ENCODE measurements around the gene PITPNM3.
"Not testable (repeated sequence)": the region's sequence is repeated elsewhere in the genome, so short reads cannot be mapped to it uniquely, and the experiment has no call there.

Gene PITPNM3

DNA sequence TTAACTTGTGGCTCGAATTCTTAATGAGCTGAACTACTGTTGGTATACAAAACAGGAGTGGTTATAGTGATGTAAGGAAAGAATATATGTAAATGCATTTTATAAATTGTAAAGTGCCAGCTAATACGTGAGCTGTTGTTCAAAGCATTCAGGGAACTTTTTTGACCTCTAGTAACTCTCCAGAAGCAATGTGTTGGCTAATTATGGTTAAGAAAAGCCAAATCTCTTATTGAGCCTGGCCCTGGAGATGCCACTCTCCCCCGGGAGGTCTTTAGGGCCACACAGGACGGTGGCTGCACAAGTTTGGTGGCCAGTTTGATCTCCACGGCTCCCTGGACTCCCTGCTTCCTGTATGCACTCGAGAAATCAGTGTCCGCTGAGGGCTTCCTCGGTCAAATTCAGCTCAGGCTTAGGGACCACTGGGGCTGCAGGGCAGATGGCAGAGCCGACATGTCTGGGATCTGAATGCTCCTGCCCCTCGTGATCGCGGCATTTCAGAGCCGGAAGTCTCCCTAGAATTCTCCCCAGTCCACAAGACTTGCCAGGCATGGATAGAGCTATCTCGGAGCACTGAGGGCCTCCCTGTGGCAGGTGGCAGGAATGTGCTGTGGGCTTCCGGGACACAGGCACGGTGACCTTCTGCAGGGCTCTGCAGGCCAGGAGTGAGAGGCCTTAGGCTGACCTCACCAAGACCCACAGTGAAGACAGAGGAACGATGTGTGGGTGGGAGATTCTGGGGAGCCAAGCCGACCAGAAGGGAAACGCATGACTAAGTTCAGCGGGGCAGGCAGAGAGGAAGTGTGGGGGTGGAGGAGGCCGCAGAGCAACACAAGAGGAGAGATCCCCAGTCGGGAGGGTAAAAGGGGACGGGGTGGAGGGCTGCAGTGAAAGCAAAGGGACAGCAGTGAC lies 18.6 kb upstream of the PITPNM3 start:
- no peak for DNase-seq (ENCODE audit: low read depth in 2 of 2)

DNA sequence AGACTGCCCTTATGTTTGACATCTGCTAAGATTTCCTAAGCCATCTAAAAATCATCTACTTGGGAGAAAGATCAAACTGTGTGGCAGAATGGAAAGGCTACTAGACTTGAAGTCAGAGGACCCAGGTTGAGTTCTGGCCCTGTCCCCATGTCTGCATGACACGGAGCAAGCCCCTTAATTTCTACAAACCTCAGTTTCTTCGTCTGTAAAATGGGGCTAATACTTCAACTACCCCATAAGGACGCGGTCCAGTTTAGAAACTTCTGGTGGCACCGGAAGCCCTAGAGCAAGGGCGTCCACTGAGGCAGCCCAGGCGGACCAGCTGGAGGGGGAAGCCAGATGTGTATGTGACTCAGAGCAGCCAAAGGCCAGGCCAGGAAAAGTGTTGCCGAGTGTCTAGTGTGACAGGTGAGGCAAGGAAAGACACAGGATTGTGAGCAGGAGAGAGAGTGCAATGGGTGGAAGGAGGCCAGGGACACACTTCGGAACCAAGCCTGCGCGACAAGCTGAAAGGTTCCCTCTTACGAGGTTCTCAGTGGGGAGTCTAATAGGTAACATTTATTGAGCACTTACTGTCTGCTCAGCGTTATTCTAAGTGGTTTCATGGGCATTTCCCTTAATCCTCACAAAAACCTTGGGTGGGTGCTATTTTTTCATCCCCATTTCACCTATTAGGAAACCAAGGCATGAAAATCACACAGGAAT lies 17.8 kb upstream of the PITPNM3 start:
- no peak for DNase-seq (ENCODE audit: low read depth in 2 of 2)

DNA sequence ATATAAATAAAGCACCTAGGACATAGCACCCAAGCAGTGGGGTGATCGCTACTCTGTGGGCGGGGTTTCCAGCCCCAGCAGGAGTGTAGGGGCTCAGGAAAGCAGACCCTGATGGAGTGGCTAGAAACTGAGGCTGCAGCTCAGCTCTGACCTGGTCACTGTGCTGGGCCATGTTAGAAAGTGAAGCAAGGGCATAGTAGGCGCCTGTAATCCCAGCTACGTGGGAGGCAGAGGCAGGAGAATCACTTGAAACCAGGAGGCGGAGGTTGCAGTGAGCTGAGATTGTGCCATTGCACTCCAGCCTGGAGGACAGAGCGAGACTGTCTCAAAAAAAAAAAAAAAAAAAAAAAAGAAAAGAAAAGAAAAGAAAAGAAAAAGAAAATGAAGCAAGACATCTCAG lies 17.1 kb upstream of the PITPNM3 start:
- DNase-seq (ENCODE audit: low read depth in 2 of 2) = not testable (repeated sequence)

DNA sequence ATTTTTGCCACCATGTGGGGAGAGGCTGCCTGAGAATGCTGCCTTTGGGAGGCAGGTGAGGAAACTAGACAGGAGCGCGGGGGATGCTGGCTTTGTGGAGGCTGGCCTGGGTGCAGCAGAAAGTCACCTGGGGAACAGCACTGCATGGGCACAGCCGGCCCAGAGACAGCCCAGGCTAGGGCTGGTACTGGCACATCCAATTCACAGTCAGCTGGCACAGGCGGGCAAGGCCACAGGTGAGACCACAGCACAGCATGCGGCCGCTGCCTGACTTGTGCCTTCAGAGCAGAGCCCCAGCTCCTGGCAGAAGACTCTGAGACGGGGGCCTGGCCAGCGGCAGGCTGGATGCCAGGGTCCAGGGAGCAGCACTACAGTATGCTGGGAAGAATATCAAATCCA lies 16.6 kb upstream of the PITPNM3 start:
- DNase-seq (ENCODE audit: low read depth in 2 of 2) = no peak

DNA sequence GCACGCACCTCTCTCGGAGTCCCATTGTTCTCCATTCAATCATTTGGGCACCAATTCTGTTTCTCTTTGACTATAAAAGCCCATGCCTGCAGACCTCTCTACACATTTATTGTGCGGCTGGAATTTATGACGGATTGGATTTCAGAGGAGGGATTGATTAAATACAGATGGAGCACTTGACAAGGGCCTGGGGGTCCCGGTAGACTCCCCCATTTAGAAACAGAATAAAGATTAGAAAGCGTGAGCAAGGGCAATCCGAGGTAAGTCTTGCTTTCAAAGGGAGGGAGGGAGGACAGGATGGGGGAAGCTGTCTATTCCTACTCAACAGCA lies 15.1 kb upstream of the PITPNM3 start:
- DNase-seq (ENCODE audit: low read depth in 2 of 2) = no peak

DNA sequence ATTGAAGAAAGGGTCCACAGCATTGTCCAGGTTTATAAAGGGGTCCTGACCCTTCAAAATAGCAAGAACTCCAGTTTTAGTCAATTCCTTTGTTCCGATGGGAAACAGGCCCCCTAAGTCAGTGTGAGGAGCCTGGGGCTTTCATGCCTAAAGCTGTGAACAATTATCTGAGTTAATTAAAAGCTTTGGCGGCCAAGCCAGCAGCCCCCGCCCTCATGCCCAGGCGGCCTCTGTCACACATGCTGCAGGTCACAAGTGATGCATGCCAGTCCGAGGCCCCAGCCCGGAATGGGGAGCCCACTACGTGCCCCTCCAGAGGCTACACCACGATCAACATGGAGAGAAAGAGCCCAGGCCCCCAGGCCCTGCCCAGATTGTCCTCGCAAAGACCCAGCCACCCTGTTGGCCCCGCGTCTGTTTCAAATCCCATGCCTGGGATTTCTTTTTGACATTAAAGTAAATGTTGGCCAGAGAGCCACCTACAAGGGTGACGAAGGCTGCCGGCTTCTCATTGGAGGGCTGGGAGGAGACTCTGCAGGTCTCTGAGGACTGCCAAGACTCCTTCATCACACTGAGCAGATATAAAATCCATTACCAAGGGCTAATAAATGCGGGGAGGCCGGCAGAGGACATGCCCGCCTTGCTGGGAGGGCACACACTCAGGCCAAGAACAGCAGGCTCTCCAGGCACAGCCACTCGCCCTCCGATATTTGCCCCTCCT lies 14.5 kb upstream of the PITPNM3 start:
- DNase-seq (ENCODE audit: low read depth in 2 of 2) = no peak

DNA sequence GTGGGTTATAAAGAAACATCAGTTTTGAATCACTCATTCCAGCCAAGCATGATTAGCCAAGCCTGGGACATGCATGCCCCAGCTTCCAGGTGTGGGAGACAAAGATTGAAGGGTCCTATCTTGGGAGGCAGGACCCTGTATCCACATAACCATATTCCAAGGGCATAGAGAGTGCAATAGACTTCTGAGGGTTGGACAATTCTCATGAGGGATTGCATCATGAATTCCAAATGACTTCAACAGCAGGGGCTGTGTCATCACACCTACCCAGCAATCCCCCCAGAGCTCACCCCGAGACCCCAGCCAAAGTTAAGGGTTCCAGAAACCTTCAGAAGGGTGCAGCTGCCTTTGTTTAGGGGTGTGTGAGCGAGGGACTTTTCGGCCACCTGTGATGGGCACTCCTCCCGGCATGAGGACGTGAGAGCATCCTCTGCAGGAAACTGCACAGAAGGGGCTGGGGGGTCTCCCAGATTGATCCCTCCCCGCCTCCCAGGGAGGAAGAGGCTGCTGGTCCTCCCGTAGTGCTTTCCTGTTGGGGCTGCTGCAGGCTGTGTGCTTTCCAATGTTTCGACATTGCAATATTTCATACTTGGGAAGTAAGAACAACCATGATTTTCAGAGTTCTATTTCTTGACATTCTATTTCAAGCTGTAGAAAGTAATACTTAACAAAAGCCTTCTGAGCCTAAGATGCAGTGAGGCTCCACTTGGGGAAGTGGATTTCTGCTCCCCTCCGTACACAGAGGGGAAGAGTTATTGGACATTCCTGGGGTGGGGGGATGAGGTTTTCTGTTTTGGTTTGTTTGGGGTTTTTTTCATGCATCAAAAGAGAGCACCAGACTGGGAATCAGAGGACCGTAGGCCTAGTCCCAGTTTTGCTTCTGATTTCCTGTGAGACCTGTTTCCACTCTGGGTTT lies 13.3 kb upstream of the PITPNM3 start:
- no peak for DNase-seq (ENCODE audit: low read depth in 2 of 2)

DNA sequence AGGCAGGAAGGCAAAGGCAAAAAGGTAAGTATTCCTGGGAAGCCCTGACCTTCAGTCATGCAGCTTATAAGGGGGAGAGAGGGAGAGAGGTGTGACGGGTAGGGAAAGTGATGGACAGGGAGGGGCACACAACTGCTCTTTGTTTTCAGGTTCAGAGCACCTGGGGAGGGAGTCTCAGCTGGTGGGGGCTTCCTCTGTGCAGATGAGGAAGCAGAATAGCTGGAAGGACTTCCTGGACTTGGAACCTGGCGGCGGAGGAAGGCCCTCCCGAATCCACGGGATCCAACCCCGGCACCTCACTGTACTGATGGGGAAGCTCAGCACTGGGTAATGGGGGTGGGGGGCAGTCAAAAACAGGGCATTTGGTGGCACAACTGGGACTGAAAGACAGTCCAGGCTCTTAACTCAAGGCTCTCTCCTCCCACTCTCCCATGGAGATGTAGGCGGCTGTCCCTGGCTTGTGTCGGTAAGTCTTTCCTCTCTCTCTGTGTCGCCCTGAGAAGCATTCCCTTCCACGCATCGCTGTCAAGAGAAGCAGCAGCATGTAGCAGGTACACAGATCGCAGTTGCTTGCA lies 11.9 kb upstream of the PITPNM3 start:
- DNase-seq (ENCODE audit: low read depth in 2 of 2) = no peak

DNA sequence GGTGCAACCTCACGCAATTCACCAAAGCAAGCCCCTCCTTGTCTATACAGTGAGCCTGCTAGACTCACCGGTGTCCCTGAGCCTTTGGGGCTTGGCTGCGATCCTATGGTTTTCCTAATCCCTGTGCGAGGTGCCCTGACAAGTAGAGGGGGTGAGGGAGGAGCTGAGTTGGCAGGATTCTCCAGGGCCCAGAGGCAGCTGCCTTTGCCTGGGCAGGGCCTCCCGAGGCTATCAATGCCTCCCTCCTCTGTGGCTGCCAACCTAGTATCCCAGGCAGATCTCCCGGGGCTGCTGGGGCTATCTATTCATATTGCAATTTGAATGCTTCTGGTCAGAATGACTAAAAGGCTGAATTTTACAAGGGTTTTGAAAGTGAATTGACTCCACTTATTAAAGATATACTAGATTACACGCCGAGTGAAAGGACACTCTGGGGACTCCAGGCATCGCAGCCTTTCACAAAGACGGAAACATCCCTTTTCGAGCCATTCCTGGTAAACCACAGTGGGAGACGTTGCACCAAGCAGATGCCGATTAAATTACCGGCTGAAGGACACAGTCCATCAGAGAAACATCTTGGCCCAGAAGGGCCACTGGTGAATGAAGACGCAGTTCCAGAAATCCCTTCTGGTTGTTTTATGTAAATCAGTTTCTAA lies 11.3 kb upstream of the PITPNM3 start:
- DNase-seq (ENCODE audit: low read depth in 2 of 2) = no peak

DNA sequence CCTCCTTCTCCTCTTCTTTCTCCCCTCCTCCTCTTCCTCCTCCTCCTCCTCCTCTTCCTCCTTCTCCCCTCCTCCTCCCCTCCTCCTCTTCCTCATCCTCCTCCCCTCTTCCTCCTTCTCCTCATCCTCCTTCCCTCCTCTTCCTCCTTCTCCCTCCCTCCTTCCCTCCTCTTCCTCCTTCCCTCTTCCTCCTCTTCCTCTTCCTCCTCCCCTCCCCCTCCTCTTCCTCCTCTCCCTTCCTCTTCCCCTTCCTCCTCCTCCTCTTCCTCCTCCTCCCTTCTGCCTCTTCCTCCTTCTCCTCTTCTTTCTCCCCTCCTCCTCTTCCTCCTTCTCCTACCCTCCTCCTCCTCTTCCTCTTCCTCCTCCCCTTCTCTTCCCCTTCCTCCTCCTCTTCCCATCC lies 5.1 kb upstream of the PITPNM3 start:
- no peak for DNase-seq (ENCODE audit: low read depth in 2 of 2)

DNA sequence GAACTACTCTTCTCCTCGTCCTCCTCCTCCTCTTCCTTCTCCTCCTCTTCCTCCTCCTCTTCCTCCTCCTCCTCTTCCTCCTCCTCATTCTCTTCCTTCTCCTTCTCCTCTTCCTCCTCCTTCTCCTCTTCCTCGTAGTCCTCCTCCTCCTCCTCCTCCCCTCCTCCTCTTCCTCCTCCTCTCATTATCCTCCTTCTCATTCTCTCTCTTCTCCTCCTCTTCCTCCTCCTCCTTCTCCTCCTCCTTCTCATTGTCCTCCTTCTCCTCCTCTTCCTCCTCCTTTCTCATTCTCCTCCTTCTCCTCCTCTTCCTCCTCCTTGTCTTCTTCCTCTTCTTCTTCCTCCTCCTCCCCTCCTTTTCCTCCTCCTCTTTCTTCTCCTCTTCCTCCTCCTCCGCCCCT lies 4.1 kb upstream of the PITPNM3 start:
- no peak for DNase-seq (ENCODE audit: low read depth in 2 of 2)

DNA sequence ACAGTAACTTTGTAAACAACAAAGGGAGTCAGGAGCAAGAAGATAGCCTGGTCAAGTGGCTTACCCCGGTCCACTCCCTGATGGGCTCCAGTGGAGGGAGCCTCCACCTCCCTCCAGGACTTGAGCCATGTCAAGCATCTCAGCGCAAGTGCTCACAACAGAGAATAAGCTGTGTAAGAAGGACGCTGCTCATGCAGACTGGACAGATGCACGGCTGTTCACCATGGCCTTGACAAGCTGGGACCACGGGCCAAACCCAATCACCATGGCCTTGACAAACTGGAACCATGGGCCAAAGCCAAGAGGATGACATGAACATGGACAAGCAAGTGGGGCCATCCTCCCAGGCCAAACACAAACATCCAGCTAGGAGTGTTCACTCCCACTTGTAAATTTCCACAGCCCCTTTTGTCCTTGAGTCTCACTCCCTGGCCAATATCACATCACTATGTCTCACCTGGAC lies 3.4 kb upstream of the PITPNM3 start:
- no peak for DNase-seq (ENCODE audit: low read depth in 2 of 2)

DNA sequence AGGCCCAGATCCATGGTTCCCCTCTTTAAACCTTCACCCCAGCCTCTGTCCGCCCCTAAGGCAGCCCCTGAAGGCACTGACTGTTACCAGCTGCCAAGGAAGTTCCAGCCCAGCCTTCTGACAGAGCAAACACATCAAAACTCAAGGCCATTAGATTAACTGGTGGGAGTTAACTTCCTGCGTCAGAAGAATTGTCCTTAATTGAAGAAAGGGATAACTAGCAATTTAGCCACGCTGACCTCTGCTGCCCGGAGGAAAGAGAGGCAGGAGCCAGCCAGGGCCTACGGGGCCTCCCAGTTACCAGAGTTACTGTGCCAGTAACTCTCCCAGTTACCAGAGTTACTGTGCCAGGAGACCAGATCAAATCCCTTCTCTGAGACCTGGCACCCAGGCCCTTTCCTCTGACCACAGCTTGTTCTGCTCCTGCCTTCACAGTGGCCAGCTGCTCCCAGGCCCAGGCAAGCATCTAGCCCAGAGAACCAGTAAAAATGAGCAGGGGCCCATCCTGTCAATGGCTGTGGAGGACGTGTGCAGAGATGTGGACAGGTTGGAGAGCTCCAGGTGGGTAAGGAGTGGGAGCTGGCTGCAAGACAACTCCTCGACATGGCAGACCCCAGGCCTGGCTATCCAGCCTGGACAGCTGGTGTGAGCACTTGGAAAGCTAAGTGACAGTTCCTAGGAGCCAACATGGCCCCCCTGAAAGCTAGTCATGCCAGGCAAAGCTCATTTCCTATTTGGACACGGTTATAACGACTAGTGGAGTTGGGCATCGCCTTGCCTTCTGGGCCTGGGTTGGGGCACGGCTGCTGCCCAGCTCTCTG lies 2.8 kb upstream of the PITPNM3 start:
- DNase-seq (ENCODE audit: low read depth in 2 of 2) = no peak

DNA sequence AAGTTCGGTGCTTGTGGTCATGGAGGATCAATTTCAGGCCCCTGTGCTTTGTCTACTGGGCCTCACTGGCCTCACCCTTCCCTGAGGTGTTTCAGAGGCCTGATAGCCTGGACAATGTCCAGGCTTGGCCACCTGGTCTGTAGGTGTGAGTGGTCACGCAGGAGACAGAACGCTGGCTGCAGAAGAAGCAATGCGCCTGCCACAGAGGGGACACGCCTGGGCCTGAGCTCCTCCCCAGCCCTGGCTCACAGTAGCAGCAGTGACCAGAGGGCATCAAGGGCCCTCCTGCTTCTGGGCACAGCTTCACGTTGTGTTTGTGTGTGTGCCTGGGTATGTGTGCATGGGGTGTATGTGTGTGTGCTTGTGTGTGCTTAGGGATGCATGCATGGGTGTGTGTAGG lies 1.9 kb upstream of the PITPNM3 start:
- no peak for DNase-seq (ENCODE audit: low read depth in 2 of 2)

DNA sequence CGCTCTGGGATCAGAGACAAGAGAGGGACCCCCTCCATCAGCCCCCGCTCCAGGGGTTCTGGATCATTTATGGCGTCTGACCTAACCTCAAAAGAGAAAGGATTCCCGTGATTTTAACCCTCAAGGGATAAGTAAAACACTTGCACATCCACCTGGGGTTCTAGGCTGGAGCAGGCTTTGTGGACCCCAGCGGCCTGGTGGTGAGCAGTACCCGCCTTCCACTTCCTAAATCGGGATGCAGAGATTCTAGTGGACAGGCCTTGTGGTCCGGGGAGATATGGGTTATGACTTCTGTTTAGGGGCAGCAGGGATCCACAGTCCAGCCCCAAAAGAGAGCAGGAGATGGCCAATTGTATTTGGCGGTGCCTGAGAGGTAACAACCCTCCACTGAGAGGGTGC lies 684 bp upstream of the PITPNM3 start:
- no peak for DNase-seq (ENCODE audit: low read depth in 2 of 2)

DNA sequence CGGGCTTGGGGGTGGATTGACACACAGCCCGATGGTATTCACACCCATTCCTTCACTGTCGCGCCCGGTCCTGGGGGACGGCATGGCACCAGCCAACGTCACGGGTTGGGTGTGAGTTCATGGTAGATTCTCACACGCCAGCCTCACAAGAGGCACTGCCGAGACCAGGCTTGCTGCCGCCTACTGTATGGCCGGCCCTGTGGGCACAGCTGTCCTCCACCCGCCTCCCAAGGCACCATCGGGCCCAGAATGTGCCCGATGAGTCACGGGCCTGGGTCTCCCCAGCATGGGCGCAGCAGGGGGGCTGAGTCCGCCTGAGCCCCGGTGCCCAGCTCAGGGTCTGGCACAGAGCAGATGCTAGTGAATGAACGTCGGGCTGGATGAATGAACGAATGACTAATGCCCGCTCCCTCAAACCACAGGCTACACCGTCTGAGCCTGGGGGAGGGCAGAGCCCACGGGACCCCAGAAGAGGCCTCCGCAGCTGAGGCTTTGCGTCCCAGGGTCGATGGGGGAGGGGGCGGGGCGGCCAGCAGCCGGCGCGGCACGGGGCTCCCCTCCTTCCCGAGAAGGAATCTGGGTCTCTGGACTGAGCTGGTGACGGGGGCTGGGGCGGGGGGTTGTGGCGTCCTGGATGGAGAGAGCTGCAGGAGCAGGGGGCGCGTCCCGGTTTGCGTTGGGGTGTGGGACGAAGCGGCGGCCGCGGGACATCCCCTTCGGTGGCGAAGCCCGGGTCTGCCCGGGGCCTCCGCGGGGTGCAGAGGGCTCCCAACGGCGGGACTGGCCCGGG lies 829 bp downstream of the PITPNM3 start:
- no peak for DNase-seq (ENCODE audit: low read depth in 2 of 2)

DNA sequence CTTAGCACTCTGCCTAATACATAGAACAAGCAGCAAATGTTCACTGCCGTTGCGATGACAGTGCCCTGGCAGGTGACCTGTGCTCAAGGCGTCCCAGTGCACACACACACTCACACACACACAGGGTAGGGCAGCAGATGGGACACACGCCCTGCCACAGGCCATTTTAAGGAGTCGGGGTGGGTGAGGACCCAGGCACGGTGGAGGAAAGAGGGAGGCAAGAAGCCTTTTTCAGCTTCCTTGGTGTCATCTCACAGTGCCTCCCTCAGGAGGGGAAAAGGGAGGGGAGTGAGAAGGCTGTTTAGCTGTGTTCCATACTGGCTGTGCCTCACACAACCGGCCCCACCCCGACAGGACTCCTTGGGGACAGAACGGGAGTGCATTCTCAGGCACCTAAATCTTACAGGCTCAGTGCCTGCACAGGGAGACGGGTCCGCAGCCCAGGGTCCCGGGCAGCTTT lies 1.5 kb downstream of the PITPNM3 start:
- no peak for DNase-seq (ENCODE audit: low read depth in 2 of 2)

DNA sequence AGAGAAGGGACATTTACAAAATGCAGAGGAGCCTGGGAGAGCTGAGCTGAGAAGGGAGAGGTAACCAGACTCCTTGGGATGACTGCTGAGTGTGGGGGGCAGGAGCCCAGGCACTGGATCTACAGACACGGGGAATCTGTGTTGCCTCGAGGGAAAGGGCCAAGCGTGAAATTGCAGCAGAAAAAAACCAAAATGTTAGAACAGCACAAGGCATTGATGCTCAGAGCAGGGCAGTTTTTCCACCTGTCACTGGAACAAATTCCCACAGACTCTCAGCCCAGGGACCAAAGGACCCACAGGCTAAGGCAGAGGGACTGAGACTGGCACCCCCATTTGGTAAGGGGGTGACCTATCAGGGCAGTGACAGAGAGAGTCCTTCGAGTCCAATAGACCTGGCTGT lies 2.0 kb downstream of the PITPNM3 start:
- no peak for DNase-seq (ENCODE audit: low read depth in 2 of 2)

Data from stimulated activated CD8-positive, alpha-beta memory T cell treated with anti-CD3 and anti-CD28 coated beads, Interleukin-2, amount 100 ng/mL, for 1 hour (primary cell).